Epithelial cell of proximal tubule (primary cell): Measurements from ENCODE around the gene KIF6. TPM values are rescaled to one million over a fixed set of nuclear protein-coding genes. Genes with fewer than 3 reads are reported as not detected.

Source experiments
- DNase-seq: peaks from one replicate; pipeline ENCODE4 v3.0.0-alpha.2; 2011; ENCODE audit warnings: low read depth
- H3K4me3 ChIP-seq: 2 replicates; pipeline ENCODE4 v1.5.1; 2011; ENCODE audit warnings: low read depth, mild to moderate bottlenecking, low read length
- CTCF ChIP-seq: conservative IDR thresholded peaks from 2 replicates; pipeline ENCODE4 v1.5.1; 2012; ENCODE audit warnings: low read depth, mild to moderate bottlenecking, low read length
- total RNA-seq: library from RNA; depleted of rRNA; stranded (reverse); fragments of >200 nt; gene quantifications from 2 replicates; pipeline ENCODE4 v1.2.3, GENCODE V29; 2015

Gene KIF6
- total RNA-seq, 1 donor from 2014 or later = 0.69 TPM

DNA sequence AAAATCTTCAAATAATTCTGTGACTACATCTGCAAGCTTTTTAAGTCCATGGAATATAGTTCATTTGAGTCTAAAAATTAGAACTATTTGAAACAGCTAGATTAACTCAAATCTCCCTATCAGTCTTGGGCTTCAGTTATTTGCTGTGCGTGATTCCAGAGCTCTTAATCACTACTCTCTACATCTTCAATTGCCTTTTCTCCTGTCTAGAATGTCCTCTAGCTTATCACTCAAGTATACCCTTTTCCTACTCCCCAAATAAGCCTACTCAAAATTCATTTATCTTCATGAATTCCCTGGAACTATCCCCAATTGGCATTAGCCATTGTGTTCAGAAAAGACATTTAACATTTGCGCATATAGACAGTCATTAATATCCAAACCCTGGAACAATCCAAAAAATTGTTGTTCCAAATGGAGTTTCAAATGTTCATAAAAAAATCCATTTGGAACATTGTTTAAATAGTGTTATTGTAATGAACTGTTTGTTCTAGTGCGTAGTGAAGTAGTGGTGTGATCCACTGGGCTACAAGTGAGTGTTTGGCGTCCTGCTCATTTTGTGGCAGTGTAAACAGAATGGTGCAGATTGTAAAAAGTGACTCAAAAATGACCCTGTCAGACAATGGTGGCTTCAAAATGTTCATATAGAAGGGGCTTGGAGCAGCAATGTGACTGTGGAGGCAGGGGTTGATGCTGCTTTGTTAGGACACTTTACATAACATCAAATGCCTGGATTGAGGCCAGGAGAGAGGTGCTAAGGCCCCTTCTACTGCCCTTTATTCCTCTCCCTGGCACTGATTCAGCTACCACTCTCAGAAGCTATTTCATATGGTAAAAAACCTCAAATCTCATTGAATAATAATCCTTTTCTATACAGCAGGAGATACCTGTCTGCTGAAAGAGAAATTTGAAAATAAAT is 122.3 kb downstream of the KIF6 start:
- H3K4me3 ChIP-seq = no peak overlapping the region
- DNase-seq = no peak
- TF ChIP-seq CTCF = no peak

DNA sequence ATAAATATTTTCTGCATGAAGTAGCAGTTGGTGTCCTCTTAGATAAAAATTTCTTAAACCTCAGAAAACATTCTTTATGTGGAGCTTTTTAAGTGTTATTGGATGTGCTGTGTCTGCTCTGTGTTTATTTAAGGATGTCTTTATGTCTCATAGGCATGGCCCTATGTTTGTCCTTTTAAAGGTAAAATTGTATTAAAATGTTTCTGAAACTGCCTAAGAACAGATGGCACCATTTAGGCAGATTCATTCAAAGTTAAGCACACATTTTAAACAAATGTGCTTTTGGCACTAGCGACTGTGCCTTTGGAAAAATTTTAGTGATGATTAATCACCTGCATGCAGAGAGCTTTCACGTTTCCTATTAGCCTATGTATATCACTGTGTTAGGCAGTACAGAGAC is 125.2 kb downstream of the KIF6 start:
- no peak for DNase-seq
- no peak overlapping the region for H3K4me3 ChIP-seq
- TF ChIP-seq CTCF = no peak

GRCh38 chr6:39599341-39599740 is 125.9 kb downstream of the KIF6 start:
- no peak for DNase-seq
- no peak for TF ChIP-seq CTCF
- no peak overlapping the region for H3K4me3 ChIP-seq

GRCh38 chr6:39594285-39594684 is 130.9 kb downstream of the KIF6 start:
- DNase-seq = no peak
- no peak overlapping the region for H3K4me3 ChIP-seq
- no peak for TF ChIP-seq CTCF

GRCh38 chr6:39593646-39594045 is 131.6 kb downstream of the KIF6 start:
- DNase-seq = no peak
- TF ChIP-seq CTCF = no peak
- H3K4me3 ChIP-seq = no peak overlapping the region

DNA sequence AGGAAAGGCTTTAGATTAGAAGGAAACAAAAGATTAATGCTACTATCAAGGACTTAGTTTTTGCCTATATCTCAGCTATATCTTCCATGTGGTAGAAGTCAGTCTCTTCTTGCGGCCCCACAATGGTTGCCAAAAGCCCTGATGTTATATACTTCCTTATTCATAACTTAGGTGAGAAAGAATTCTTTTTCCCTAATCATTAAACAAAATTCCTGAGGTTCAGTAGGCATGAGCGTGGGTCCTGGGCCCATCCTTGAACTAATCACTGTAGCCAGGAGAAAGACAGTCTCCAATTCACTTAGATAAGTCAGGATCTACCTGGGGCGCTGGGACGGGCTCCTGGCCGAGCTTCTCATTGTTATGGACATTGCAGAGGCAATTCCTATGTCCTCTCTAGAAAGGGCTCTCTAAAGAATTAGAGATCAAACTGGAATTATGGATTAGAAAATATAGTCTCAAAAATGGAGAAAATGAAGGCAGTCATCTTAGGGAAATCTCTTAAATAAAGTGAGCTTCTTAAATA is 134.3 kb downstream of the KIF6 start:
- no peak for DNase-seq
- no peak overlapping the region for H3K4me3 ChIP-seq
- TF ChIP-seq CTCF = no peak
